GM19328 (cell line): ENCODE results near the gene HEATR5A.
"Not testable (repeated sequence)": the region's sequence is repeated elsewhere in the genome, so short reads cannot be mapped to it uniquely, and the experiment has no call there.

Source experiments
- ATAC-seq: cut with Tn5 transposase; IDR thresholded peaks from one replicate; pipeline ENCODE4 v1.9.1; 2021; ENCODE audit warnings: mild to moderate bottlenecking, moderate library complexity; ENCODE audit not compliant: unreplicated experiment

HEATR5A gene

GRCh38 chr14:31420319-31421111 lies at the start of gene HEATR5A:
HEATR5A (minus strand) TSS chr14:31420550; CDS start chr14:31402975, 17,575 bp downstream.
- peak; percentile 97 for ATAC-seq

DNA sequence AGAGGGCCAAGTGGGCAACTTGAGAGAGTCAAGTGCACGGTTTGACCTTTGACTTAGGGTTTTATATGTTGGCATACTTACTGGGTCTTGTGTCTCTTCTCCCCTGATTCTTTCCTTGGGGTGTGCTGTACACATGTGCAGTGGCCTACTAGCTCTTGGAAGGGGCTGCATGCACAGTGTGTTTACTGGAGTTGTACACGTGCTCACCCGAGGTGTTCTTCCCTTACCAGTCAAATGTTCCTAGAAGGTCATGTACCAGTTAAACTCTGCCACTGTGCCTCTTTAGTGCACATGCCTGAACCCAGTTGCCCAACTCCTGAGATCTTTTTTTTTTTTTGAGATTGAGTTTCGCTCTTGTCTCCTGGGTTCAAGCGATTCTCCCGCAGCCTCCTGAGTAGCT lies 46.2 kb upstream of the HEATR5A start:
- no peak for ATAC-seq

DNA sequence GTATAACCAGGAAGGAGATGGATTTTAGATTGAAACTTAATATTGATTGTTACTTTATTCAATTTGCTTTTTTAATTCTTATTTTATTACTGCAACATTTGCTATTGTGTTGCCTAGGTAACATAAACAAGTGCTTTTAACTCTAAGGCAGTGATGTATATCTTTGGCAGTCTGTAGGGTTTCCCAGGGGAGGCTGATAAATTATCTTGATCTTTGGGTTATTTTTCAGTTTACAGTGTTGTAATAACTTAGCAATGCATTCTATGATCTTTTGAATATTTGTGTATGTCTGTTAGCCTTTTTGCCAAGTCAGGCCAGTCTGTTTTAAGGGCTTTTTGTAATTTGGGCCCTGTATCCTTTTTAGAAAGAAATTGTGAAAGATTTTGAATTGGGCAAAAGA lies 44.8 kb upstream of the HEATR5A start:
- ATAC-seq: no peak

DNA sequence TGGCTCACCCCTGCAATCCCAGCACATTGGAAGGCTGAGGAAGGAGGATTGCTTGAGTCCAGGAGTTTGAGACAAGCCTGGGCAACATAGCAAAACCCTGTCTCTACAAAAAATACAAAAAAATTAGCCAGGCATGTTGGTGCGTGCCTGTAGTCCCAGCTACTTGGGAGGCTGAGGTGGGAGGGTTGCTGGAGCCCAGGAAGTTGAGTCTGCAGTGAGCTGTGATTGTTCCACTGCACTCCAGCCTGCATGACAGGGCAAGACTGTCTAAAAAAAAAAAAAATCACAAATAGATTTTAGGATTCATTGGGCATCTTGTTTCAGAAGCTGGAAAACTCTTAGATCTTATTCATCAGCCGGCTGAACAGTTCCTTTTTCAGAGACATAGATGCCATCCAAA lies 42.1 kb upstream of the HEATR5A start:
- ATAC-seq: not testable (repeated sequence)

- ATAC-seq: no peak
Measured at GRCh38 chr14:31461545-31461944, 41.2 kb upstream of the HEATR5A start.

DNA sequence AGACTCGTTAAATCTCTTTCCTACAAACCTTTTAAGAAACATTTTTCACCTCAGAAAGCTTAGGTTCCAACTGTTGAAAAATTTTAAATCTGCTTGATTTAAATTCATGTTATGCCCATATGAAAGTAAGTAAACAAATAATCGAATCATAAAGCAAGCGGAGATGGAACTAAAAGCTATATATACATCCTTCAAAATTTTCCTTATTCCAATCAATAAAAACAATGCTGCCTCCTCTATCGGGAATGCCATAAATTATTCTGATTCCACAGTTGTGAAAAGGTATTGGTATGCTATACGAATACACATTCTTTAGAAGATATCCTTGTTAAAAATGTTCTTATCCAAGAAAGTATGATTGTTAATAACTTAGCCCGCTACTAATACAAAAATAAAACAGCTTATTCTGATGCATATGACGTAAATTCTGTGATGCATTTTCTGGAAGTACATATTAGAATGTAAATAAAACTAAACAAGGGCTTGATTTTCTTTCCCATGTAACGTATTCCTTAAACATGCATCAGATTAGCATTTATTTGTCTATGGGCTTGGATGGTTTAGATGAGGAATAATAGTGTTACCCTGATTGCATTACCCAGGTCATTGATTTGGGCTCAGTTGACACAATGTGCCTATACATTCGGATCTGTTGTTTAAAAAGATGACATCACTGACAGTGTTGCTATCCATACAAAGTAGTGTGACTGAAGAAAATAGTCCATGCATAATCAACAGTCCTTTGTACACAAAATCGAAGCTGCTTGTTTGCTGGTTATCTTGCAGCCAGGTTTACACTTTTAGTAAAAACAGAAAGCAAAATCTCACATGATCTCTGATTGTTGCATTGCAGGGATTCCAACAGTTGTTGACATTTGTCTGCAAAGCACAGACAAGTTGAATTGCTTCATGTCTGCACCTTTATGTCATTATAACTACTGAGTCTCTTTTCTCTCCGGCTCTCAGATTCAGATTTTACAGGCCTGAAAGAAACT lies 37.6 kb upstream of the HEATR5A start:
- ATAC-seq: no peak

- ATAC-seq: peak; percentile 98
Measured at GRCh38 chr14:31456841-31457664, 36.7 kb upstream of the HEATR5A start, which contains the start of gene DTD2. DTD2 (minus strand) TSS chr14:31457506; CDS start chr14:31457393, 113 bp downstream.

DNA sequence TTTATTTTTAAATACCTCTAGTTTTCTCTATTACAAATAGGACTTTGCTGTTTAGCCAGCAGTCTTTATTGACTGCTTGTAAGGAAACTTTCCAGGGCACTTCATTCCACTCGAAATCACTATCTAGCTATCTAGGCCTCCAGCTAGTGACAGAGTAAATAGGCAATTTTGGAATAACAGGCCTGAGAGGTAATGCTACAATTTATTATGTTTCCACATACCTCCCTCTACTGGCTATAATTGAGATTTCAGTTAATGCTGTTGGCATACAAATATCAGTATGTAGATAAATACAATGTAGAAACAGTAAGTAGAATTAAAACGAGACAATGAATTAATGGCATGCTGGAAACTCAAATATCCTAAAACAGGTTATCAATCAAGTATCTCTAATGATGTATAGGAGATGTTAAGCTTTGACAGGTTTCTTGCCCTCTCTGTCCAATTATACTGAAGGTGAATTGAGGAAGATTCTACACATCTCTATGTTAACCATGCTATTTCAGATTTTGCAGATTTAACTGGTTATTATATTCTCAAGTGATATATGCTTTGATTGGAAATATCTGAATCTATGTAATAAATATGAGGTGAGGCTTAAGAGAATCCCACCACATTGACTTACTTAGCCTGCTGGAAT lies 29.7 kb upstream of the HEATR5A start:
- ATAC-seq: no peak

DNA sequence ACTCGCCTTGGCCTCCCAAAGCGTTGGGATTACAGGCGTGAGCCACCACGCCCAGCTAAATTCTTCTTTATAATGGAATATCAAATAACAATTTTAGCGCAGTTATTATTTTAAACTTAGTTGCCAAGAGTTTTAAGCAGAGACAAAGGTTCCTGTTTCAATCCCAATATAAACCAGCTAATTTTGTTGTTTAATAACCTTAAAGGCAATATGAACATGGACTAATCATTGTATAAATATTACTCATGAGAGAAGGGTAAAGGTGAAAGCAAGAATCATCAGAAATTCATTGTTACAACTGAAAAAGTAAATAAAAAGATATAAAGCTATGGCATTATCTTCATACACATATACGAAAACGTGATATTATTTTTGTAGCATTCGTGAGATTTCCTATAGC lies 28.8 kb upstream of the HEATR5A start:
- no peak for ATAC-seq

DNA sequence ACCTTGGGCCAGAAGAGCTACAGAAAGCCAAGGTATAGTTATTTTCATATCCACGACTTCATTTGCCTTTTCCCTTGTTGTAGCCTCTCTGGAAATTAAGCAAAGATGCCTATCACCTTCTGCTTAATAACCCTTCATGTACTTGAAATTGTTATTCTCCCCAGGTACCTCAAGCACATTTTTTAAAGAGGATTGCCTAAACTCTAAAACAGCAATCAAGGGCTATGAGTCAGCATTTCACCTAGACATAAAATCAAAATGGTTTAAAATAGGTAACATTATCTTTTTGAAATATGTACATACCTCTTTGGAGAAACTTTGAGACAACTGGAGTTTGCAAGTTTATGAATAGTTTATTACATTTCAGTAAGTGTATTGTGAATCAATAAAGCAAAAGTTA lies 25.4 kb upstream of the HEATR5A start:
- no peak for ATAC-seq

- no peak for ATAC-seq
Measured at GRCh38 chr14:31442284-31442683, 21.9 kb upstream of the HEATR5A start.

DNA sequence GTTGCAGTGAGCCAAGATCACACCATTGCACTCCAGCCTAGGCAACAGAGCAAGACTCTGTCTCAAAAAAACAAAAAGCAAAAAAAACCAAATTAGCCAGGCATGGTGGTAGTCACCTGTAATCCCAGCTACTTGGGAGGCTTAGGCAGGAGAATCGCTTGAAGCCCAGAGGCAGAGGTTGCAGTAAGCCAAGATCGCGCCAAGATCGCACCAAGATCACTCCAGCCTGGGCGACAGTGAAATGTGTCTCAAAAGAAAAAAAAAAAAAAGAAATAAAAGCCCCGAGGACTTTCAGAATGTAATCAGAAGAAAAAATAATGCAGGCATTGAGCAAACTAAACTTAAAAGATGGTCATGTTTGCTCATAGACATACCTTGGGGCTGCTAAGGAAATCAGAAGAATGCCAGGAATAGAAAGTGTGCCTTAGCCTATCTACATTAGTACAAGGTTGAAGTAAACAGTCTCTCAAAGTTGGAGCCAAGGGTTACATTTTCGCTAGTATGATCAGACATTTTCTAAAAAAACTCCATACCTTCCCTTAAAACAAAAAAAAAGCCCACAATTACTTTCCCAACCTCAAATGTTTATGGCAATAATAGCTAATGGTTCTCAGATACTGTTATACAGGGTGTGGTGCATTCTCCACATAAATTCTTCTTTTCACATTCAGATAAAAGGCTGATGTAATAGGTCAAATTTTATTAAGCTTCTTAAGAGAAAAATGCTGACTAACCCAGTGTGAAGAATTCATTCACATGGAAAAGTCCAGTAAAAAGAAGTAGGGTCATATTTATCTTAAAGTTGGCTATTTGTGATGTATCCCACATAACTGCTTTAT lies 21.1 kb upstream of the HEATR5A start:
- ATAC-seq: no peak

- no peak for ATAC-seq
Measured at GRCh38 chr14:31440280-31440679, 19.9 kb upstream of the HEATR5A start.

DNA sequence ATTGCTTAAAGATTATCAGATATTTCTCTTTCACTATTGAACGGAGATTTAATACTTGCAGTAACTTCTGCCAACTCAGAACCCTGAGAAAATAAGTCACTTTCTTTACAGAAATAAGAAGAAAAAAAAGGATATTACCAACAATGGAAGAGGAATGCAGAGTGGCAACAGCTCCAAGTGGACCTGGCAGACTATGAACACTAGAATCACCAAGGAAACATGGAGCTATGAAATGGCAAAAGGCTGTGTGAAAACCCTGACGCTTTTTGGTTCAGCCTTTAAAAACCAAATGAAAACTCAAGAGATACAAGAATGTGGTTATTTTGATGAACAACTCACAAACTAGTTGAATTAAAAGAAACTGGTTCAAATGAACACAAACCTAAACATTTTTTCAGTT lies 19.2 kb upstream of the HEATR5A start:
- ATAC-seq: no peak

- ATAC-seq: not testable (repeated sequence)
Measured at GRCh38 chr14:31437045-31437691, 16.8 kb upstream of the HEATR5A start.

DNA sequence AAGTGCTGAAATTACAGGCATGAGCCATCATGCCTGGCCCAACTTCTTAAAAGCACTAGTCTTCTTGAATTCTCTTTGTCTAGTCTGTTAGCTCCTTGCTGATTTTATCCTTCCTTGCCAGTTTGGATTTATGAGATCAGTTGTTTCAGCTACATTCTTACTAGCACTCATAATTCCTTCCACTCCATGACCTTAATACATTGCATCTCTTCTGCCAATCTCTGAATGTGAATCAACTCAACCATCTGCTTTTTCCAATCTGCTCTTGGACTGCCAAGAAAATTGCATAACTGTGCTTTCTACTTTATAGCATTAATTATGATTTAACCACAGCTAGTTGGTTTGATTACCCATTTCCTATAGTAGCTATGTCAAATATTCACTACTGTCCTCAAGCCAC lies 14.9 kb upstream of the HEATR5A start:
- no peak for ATAC-seq

DNA sequence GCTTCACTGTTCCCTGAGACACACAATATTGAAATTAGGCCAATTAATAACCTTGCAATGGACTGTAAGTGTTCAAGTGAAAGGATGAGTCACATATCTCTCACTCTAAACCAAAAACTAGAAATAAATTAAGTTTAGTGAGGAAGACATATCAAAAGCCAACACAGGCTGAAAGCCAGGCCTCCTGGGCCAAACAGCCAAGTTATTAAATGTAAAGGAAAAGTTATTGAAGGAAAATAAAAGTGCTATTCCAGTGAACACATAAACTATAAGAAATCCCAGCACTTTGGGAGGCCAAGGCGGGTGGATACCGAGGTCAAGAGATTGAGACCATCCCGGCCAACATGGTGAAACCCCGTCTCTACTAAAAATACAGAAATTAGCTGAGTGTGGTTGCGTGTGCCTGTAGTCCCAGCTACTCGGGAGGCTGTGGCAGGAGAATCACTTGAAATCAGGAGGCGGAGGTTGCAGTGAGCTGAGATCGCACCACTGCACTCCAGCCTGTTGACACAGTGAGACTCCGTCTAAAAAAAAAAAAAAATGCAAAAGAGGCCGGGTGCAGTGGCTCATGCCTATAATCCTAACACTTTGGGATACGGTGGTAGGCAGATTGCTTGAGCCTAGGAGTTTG lies 10.4 kb upstream of the HEATR5A start:
- no peak for ATAC-seq

- ATAC-seq: no peak
Measured at GRCh38 chr14:31429791-31430190, 9.4 kb upstream of the HEATR5A start.
